OCI-M2 (cell line): Measurements from ENCODE around the gene TTC28.

ENCODE experiments used
- DNase-seq: peaks from one replicate; lab custom pipeline; 2025; ENCODE audit not compliant: unreplicated experiment; lab: John Stamatoyannopoulos, UW

Gene TTC28

DNA sequence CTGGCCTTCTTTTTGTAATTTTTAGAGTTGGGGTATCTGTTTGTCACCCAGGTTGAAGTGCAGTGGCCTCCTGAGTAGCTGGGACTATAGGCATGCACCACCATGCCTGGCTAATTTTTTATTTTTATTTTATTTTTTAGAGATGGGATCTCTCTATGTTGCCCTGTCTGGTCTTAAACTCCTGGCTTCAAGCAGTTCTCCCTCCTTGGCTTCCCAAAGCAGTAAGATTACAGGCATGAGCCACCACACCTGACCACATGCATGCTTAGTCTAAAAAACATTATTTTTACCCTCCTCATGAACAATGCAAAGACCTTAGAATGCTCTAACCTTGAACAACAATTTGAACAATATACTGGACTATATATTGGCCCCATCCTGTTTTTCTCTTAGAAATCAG lies 738.5 kb downstream of the TTC28 start:
- DNase-seq, result no peak

DNA sequence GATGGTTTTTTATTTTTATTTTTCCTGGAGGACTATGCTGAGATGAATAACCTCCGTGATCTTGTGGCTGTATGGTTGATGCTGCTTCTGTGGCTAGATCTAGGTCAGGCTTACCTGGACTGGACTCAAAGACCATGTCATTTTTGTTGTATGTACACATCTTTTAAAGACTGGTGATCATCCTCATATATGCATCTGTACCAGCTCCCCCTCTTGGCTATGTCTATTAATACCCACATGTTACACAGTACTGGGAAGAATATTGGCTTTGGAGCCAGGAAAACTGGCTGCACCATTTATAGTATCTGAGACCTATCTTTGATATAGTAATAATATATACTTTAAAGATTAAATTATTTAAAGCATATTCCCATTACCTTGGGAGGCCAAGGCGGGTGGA lies 742.2 kb downstream of the TTC28 start:
- no peak for DNase-seq

DNA sequence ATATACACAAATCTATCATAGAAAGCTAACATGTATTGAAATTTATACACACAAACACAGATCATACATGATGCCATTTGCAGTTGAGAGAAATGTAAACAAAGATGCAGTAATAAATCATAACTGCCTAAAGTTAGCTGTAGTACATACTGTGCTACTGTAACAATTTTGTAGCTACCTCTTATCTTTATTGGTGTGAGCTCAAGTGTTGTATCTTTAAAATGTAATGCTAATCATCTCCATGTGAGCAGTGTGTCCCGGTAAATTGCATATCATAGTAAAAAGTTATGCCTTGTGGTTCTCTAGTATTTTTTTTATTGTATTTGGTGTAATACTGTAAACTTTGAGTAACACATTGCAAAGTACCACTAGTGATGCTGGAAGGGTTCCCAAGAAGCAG lies 743.7 kb downstream of the TTC28 start:
- DNase-seq, result no peak

DNA sequence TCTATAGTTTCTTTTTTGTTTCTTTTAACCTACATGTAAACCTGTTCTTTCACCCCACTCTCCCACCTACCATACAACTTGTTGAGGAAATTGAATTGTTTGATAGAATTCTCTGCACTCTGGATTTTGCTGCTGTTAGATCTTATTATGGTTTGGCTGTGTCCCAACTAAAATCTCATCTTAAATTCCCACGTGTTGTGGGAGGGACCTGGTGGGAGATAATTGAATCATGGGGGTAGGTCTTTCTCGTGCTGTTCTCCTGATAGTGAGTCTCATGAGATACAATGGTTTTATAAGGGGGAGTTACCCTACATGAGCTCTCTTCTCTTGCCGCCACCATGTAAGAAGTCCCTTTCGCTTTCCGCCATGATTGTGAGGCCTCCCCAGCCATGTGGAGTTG lies 745.6 kb downstream of the TTC28 start:
- no peak for DNase-seq

DNA sequence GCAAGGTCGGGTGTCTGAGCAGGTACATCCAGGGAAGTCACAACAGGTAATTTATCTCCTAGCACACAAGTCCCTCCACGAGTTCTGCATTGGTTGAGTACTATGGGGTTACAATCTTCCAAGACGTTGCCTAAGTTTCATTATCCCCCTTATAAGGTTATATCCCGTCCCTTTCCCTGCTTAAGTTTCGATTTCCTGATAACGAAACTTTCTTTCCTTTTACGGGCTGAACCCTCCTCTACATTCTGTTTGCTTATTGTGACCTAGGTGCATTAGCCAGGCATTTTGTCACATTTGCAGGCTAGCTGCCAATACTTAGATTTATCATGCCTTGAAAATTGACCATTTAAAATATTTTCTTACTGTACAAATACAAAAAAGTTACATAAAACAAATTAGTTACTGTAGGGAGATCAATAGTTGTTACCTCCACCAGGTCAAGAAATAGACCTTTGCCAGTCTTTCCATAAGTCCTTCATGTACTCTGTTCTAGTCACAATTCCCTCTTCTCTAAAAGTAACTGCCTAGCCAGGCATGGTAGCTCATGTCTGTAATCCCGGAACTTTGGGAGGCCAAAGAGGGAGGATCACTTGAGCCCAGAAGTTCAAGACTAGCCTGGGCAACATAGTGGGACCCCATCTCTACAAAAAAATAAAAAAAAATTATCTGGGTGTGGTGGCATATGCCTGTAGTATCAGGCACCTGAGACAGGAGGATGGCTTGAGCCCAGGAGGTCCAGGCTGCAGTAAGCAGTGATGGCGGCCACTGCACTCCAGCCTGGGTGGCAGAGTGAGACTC lies 746.3 kb downstream of the TTC28 start:
- DNase-seq, result no peak

GRCh38 chr22:27930331-27931060 lies 749.1 kb downstream of the TTC28 start:
- no peak for DNase-seq
